OCI-LY1 (cell line): ENCODE data around the gene ARHGAP6.

Source experiments
- H2AFZ ChIP-seq: fragments of 200-600 bp; sonication (generic), shearing (Covaris generic); 2 replicates; pipeline ENCODE4 v1.6.0; 2014; ENCODE audit warnings: antibody characterized with exemption, mild to moderate bottlenecking, low read length
- H3F3A ChIP-seq: fragments of 200-600 bp; sonication (generic), shearing (Covaris generic); 2 replicates; pipeline ENCODE4 v1.6.0; 2014; ENCODE audit warnings: mild to moderate bottlenecking, antibody characterized with exemption, low read length, moderate library complexity; ENCODE audit not compliant: insufficient read depth
- H3K27ac ChIP-seq: fragments of 200-600 bp; sonication (generic); 2 replicates; pipeline ENCODE4 v1.5.1; 2014; ENCODE audit warnings: low read length, mixed run types, mild to moderate bottlenecking, low read depth; ENCODE audit not compliant: poor library complexity, severe bottlenecking
- H3K27me3 ChIP-seq: fragments of 200-600 bp; sonication (generic); 2 replicates; pipeline ENCODE4 v1.6.0; 2014; ENCODE audit warnings: antibody characterized with exemption, mild to moderate bottlenecking, low read length, moderate library complexity; ENCODE audit not compliant: insufficient read depth
- H3K36me3 ChIP-seq: fragments of 200-600 bp; sonication (generic); 2 replicates; pipeline ENCODE4 v1.6.1; 2014; ENCODE audit warnings: mild to moderate bottlenecking, antibody characterized with exemption, low read length, moderate library complexity, mixed read lengths; ENCODE audit not compliant: insufficient read depth
- H3K4me1 ChIP-seq: fragments of 200-600 bp; sonication (generic); 2 replicates; pipeline ENCODE4 v1.5.1; 2014; ENCODE audit warnings: mild to moderate bottlenecking, low read length, moderate library complexity; ENCODE audit not compliant: insufficient read depth, severe bottlenecking
- H3K4me2 ChIP-seq: fragments of 200-600 bp; sonication (generic), shearing (Covaris generic); 2 replicates; pipeline ENCODE4 v1.6.1; 2014; ENCODE audit warnings: low read length
- H3K4me3 ChIP-seq: fragments of 200-600 bp; sonication (generic); 2 replicates; pipeline ENCODE4 v1.5.1; 2014; ENCODE audit warnings: low read length, low read depth, mild to moderate bottlenecking, mixed read lengths; ENCODE audit not compliant: poor library complexity, severe bottlenecking
- H3K79me2 ChIP-seq: fragments of 200-600 bp; shearing (Covaris generic); 2 replicates; pipeline ENCODE4 v1.6.1; 2016; ENCODE audit warnings: mixed run types, low read length, mixed read lengths; ENCODE audit not compliant: insufficient read depth
- H3K9ac ChIP-seq: fragments of 200-600 bp; sonication (generic), shearing (Covaris generic); 2 replicates; pipeline ENCODE4 v1.6.1; 2014; ENCODE audit warnings: mild to moderate bottlenecking, low read length, mixed read lengths
- H3K9me2 ChIP-seq: fragments of 200-600 bp; sonication (generic), shearing (Covaris generic); 2 replicates; pipeline ENCODE4 v1.6.1; 2014; ENCODE audit warnings: low read depth, mild to moderate bottlenecking, low read length, mixed read lengths
- H3K9me3 ChIP-seq: fragments of 200-600 bp; shearing (Covaris generic); 2 replicates; pipeline ENCODE4 v1.6.1; 2014; ENCODE audit warnings: low read length, mixed read lengths
- H4K20me1 ChIP-seq: fragments of 200-600 bp; sonication (generic), shearing (Covaris generic); 2 replicates; pipeline ENCODE4 v1.6.0; 2016; ENCODE audit warnings: mild to moderate bottlenecking, low read length; ENCODE audit not compliant: insufficient read depth
- EZH2 ChIP-seq: fragments of 200-600 bp; sonication (generic), shearing (Covaris generic); IDR thresholded peaks from 2 replicates; pipeline ENCODE4 v1.8.0; 2017; ENCODE audit warnings: borderline replicate concordance, mixed run types, mild to moderate bottlenecking, antibody characterized with exemption, low read length, moderate library complexity, mixed read lengths
- TF ChIP-seq, protein P1 (sequence below): fragments of 200-600 bp; sonication (generic), shearing (Covaris generic); IDR thresholded peaks from 2 replicates; pipeline ENCODE4 v1.5.1; 2017; ENCODE audit warnings: mild to moderate bottlenecking, antibody characterized with exemption, low read length, moderate library complexity, mixed read lengths

Gene ARHGAP6

DNA sequence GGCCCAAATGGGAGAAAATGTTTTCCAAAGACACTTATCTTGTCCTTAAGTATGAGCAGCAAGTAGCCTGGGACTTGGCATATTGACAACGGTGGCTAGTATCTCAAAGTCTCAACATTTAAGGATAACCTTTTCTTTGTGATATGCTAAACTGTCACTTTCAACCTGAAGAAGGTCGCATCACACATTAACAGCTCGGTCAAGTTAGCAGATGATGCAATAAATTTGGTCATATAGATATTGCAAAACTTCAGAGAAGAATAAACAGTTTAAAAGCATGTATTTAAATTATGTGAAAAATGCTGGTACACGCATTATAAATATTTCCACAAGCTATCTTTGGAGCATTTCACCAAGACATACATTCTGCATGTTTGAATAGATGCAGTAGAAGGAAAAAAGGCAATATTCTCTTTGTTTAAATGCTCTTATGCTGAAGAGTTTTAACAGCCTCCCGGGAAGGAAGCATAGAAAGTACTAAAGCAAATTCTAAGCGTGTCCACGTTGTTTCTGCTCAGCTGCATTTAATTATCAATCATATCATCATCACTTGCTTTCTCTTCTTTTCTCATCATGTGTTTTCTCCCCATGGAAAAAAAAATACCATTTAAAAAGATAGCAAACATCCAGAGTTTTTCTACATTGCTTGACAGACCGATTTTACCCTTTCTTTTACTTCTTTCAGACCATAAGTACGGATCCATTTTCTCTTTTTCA, 24.2 kb downstream of the ARHGAP6 start:
- Histone ChIP-seq H3K79me2 (no peaks in the 10 kb centered on the region), H3K27me3 (no peaks in the 10 kb centered on the region), H3K9me2 (no peaks in the 10 kb centered on the region), H4K20me1 (no peaks in the 10 kb centered on the region), H3K4me1 (no peaks in the 10 kb centered on the region), H3K4me2 (no peak overlapping the region), H3K9ac (no peak overlapping the region), H3K36me3 (no peaks in the 10 kb centered on the region), H2AFZ (no peak overlapping the region), H3K27ac (no peak overlapping the region), H3F3A (no peaks in the 10 kb centered on the region), H3K4me3 (no peak overlapping the region), H3K9me3 (no peaks in the 10 kb centered on the region)
- TF ChIP-seq EZH2, result no peak
- TF ChIP-seq, protein P1, sequence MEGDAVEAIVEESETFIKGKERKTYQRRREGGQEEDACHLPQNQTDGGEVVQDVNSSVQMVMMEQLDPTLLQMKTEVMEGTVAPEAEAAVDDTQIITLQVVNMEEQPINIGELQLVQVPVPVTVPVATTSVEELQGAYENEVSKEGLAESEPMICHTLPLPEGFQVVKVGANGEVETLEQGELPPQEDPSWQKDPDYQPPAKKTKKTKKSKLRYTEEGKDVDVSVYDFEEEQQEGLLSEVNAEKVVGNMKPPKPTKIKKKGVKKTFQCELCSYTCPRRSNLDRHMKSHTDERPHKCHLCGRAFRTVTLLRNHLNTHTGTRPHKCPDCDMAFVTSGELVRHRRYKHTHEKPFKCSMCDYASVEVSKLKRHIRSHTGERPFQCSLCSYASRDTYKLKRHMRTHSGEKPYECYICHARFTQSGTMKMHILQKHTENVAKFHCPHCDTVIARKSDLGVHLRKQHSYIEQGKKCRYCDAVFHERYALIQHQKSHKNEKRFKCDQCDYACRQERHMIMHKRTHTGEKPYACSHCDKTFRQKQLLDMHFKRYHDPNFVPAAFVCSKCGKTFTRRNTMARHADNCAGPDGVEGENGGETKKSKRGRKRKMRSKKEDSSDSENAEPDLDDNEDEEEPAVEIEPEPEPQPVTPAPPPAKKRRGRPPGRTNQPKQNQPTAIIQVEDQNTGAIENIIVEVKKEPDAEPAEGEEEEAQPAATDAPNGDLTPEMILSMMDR, result no peak

DNA sequence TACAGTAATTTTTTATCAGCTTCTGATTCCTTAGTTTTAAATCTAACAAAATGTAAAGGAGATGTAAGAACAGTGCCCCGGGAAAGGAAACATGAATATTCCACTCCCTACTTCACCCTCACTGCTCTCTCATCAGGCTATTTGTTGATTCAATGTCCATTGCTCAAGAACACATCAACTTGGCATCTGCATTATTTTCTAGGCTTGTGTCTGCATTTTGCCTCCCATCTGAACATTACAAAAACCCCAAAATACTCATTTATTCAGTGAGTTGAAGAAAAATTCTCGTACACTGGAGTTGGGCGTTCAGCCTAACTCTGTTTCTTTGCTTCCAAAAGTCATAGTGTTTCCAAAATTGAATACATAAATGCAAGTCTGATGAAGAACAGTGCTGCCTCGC, 25.6 kb downstream of the ARHGAP6 start:
- Histone ChIP-seq H3K4me3 (no peak overlapping the region), H3K9ac (no peak overlapping the region), H3K4me1 (no peaks in the 10 kb centered on the region), H3K27ac (no peak overlapping the region), H3K9me3 (no peaks in the 10 kb centered on the region), H4K20me1 (no peaks in the 10 kb centered on the region), H3F3A (no peaks in the 10 kb centered on the region), H2AFZ (no peak overlapping the region), H3K4me2 (no peak overlapping the region), H3K79me2 (no peaks in the 10 kb centered on the region), H3K36me3 (no peaks in the 10 kb centered on the region), H3K27me3 (no peaks in the 10 kb centered on the region), H3K9me2 (no peaks in the 10 kb centered on the region)
- no peak for TF ChIP-seq EZH2
- TF ChIP-seq, protein P1, result no peak

DNA sequence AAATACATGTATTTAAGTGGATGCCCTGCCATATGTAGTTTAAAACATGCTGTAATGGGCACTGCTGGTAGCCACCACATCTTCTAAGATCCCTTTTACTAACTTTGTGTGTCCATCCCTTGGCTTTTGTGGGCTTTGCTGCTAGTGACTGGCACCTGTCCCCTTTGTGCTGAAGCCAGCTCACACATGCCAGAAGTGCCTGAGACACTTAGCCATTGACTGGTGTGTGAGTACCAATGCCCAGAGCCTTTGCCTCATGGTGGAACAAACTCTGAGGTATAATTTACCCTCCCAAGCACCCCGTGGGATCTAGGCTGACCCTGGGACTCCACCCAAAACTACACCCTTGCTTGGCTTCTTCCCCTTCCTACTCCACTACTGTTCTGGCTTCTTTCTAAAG, 33.0 kb downstream of the ARHGAP6 start:
- H4K20me1 ChIP-seq, result no peaks in the 10 kb centered on the region
- H3K4me1 ChIP-seq, result no peaks in the 10 kb centered on the region
- TF ChIP-seq EZH2, result no peak
- TF ChIP-seq, protein P1, result no peak
- no peaks in the 10 kb centered on the region for H3K36me3 ChIP-seq
- no peak overlapping the region for H2AFZ ChIP-seq
- no peak overlapping the region for H3K27ac ChIP-seq
- no peak overlapping the region for H3K4me3 ChIP-seq
- no peaks in the 10 kb centered on the region for H3K27me3 ChIP-seq
- no peak overlapping the region for H3K4me2 ChIP-seq
- no peaks in the 10 kb centered on the region for H3K79me2 ChIP-seq
- H3F3A ChIP-seq, result no peaks in the 10 kb centered on the region
- no peaks in the 10 kb centered on the region for H3K9me3 ChIP-seq
- no peak overlapping the region for H3K9ac ChIP-seq
- H3K9me2 ChIP-seq, result no peaks in the 10 kb centered on the region
